Measurements from ENCODE around the gene SGIP1.

SGIP1 gene

DNA sequence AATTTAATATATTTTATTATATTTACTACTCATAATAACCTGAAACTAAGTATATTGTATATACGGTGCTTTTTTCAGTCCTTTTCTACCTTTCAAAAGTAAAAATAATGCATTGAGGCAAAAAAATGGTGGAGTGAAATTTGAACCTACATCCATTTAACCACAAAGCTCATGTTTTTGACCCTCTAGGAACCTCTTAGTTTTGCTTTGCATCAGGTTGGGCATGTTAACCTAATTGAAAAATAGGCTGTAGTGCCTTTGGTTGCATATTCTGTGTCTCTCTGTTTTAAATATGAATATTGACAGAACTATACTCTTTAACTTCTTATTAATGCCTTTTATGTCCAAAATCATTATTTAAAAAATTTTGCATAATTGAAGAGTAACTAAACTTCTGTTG lies 3.8 kb downstream of the SGIP1 start:
- H3K4me1 ChIP-seq (ENCODE audit: insufficient read depth, poor library complexity, severe bottlenecking) = peaks cover 4% of the 10 kb centered on the region
- no peaks in the 10 kb centered on the region for H3K9me3 ChIP-seq (ENCODE audit: severe bottlenecking)
- ATAC-seq (ENCODE audit: low read depth) (no peak), DNase-seq (ENCODE audit: low spot score) (no peak)
- no peak overlapping the region for H3K4me3 ChIP-seq (ENCODE audit: severe bottlenecking)
- H3K36me3 ChIP-seq (ENCODE audit: low read depth) = no peaks in the 10 kb centered on the region
- no peaks in the 10 kb centered on the region for H3K27me3 ChIP-seq (ENCODE audit: insufficient read depth, poor library complexity, severe bottlenecking)
- TF ChIP-seq, protein P1, sequence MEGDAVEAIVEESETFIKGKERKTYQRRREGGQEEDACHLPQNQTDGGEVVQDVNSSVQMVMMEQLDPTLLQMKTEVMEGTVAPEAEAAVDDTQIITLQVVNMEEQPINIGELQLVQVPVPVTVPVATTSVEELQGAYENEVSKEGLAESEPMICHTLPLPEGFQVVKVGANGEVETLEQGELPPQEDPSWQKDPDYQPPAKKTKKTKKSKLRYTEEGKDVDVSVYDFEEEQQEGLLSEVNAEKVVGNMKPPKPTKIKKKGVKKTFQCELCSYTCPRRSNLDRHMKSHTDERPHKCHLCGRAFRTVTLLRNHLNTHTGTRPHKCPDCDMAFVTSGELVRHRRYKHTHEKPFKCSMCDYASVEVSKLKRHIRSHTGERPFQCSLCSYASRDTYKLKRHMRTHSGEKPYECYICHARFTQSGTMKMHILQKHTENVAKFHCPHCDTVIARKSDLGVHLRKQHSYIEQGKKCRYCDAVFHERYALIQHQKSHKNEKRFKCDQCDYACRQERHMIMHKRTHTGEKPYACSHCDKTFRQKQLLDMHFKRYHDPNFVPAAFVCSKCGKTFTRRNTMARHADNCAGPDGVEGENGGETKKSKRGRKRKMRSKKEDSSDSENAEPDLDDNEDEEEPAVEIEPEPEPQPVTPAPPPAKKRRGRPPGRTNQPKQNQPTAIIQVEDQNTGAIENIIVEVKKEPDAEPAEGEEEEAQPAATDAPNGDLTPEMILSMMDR (IDR thresholded peaks at IDR 0.05; ENCODE audit: poor library complexity, severe bottlenecking) = no peak
- H3K27ac ChIP-seq (ENCODE audit: poor library complexity, severe bottlenecking) = no peak overlapping the region

DNA sequence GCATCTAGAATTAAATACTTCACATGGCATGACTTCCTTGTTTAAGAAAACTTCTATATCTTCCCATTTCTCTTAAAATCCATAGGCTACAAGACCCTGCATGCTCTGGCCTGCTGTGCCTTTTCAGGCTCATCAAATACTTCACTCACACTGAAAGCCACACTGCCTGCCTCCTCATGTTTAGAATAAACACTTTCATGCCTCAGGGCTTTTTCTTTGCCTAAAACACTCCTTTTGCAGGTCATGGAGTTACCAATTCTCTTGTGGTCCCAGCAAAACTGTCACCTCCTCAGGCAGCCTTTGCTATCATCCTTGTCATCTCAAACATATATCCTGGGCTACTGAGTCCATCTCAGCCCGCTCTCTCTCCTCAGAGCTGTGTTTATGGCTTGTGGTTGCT lies 5.5 kb downstream of the SGIP1 start:
- no peak overlapping the region for H3K27ac ChIP-seq (ENCODE audit: poor library complexity, severe bottlenecking)
- H3K4me3 ChIP-seq (ENCODE audit: severe bottlenecking) = no peak overlapping the region
- DNase-seq (ENCODE audit: low spot score) (no peak), ATAC-seq (ENCODE audit: low read depth) (peak; percentile 21; the same call in 1 of the 3 replicates)
- no peaks in the 10 kb centered on the region for H3K27me3 ChIP-seq (ENCODE audit: insufficient read depth, poor library complexity, severe bottlenecking)
- TF ChIP-seq, protein P1 (IDR thresholded peaks at IDR 0.05; ENCODE audit: poor library complexity, severe bottlenecking) = no peak
- no peaks in the 10 kb centered on the region for H3K36me3 ChIP-seq (ENCODE audit: low read depth)
- H3K9me3 ChIP-seq (ENCODE audit: severe bottlenecking) = no peaks in the 10 kb centered on the region
- peaks cover 4% of the 10 kb centered on the region for H3K4me1 ChIP-seq (ENCODE audit: insufficient read depth, poor library complexity, severe bottlenecking)

DNA sequence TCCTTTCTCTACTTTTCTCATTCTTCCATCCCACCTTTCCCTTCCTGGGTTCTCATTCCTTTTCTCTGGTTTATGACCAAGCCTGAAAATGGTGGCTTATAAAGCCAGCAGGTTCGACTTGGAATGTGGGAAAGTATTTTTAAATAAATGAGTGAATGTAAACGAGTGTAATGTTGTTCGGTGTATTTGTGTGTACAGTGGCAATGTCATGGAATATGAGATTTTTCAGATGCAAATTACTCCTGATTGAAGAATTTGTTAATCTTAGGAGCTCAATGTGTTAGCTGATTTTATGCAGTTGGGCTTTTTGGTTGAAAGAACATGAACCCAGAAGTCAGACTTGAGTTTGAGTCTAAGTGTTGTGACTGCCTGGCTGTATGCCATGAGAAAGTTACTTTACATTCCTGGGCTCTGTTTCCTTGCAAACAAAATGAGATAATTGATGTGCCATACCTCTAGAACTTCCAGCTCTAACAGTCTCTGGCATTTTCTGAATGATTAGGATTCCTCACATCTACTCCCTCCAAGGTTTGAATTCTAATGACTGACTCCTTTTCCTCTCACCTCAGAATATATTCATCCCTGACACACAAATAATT lies 6.6 kb downstream of the SGIP1 start:
- ATAC-seq (ENCODE audit: low read depth) (no peak), DNase-seq (ENCODE audit: low spot score) (no peak)
- Histone ChIP-seq H3K9me3 (ENCODE audit: severe bottlenecking) (no peaks in the 10 kb centered on the region), H3K27ac (ENCODE audit: poor library complexity, severe bottlenecking) (no peak overlapping the region), H3K4me3 (ENCODE audit: severe bottlenecking) (no peak overlapping the region), H3K27me3 (ENCODE audit: insufficient read depth, poor library complexity, severe bottlenecking) (no peaks in the 10 kb centered on the region), H3K4me1 (ENCODE audit: insufficient read depth, poor library complexity, severe bottlenecking) (peaks cover 4% of the 10 kb centered on the region), H3K36me3 (ENCODE audit: low read depth) (no peaks in the 10 kb centered on the region)
- TF ChIP-seq, protein P1 (IDR thresholded peaks at IDR 0.05; ENCODE audit: poor library complexity, severe bottlenecking) = no peak

GRCh38 chr1:66542314-66542713 lies 8.4 kb downstream of the SGIP1 start:
- Histone ChIP-seq H3K9me3 (ENCODE audit: severe bottlenecking) (no peaks in the 10 kb centered on the region), H3K27me3 (ENCODE audit: insufficient read depth, poor library complexity, severe bottlenecking) (no peaks in the 10 kb centered on the region), H3K4me3 (ENCODE audit: severe bottlenecking) (no peak overlapping the region), H3K4me1 (ENCODE audit: insufficient read depth, poor library complexity, severe bottlenecking) (peaks cover 4% of the 10 kb centered on the region), H3K27ac (ENCODE audit: poor library complexity, severe bottlenecking) (no peak overlapping the region), H3K36me3 (ENCODE audit: low read depth) (no peaks in the 10 kb centered on the region)
- DNase-seq (ENCODE audit: low spot score) (no peak), ATAC-seq (ENCODE audit: low read depth) (no peak)
- TF ChIP-seq, protein P1 (IDR thresholded peaks at IDR 0.05; ENCODE audit: poor library complexity, severe bottlenecking) = no peak
